Calu3 (cell line): ENCODE data around the gene FIBIN. TPM values are rescaled to one million over a fixed set of nuclear protein-coding genes. Genes with fewer than 3 reads are reported as not detected.
A peak's percentile ranks its signal among the peaks of the same experiment; 100 is the strongest.

Source experiments
- Bru-seq: library from RNA; stranded (reverse); fragments of 400-500 nt; gene quantifications from one replicate; lab custom pipeline; 2021; lab: Mats Ljungman, UMichigan
- BruChase-seq, 2 experiments: library from RNA; stranded (reverse); fragments of 400-500 nt; gene quantifications; one replicate each; lab custom pipeline; 2021; lab: Mats Ljungman, UMichigan
- BruUV-seq: library from RNA; stranded (reverse); fragments of 400-500 nt; replicated peaks from 2 replicates; lab custom pipeline; 2021; lab: Mats Ljungman, UMichigan
- CTCF ChIA-PET: fragments of 300-600 bp; sonication (Branson Sonifier 250); formaldehyde crosslinking; loops from one replicate; lab custom pipeline; 2022; ENCODE audit warnings: antibody characterized with exemption; lab: Charles Lee
- DNase-seq: peaks from one replicate; pipeline ENCODE4 v3.0.0; 2022
- H3K27ac Mint-ChIP-seq: one replicate; pipeline ENCODE4 v1.8.0; 2022; ENCODE audit warnings: mixed read lengths; ENCODE audit not compliant: unreplicated experiment
- H3K27me3 Mint-ChIP-seq: one replicate; pipeline ENCODE4 v1.8.0; 2022; ENCODE audit warnings: mixed read lengths; ENCODE audit not compliant: unreplicated experiment
- H3K36me3 Mint-ChIP-seq: one replicate; pipeline ENCODE4 v1.8.0; 2022; ENCODE audit warnings: mild to moderate bottlenecking, moderate library complexity, mixed read lengths; ENCODE audit not compliant: insufficient read depth, unreplicated experiment
- H3K4me1 Mint-ChIP-seq: one replicate; pipeline ENCODE4 v1.8.0; 2022; ENCODE audit warnings: mild to moderate bottlenecking, low read depth, mixed read lengths; ENCODE audit not compliant: unreplicated experiment
- H3K4me3 Mint-ChIP-seq: one replicate; pipeline ENCODE4 v1.8.0; 2022; ENCODE audit warnings: mild to moderate bottlenecking, low read depth, moderate library complexity, mixed read lengths; ENCODE audit not compliant: unreplicated experiment
- H3K9me3 Mint-ChIP-seq: one replicate; pipeline ENCODE4 v1.8.0; 2022; ENCODE audit warnings: low read depth, mixed read lengths; ENCODE audit not compliant: unreplicated experiment
- CTCF ChIP-seq: fragments of 200-600 bp; IDR thresholded peaks from one replicate; pipeline ENCODE4 v1.8.0; 2022; ENCODE audit warnings: antibody characterized with exemption; ENCODE audit not compliant: unreplicated experiment
- intact Hi-C: fragments of 100-400 bp; cut with micrococcal nuclease; formaldehyde crosslinking; loops from one replicate; pipeline ENCODE4 v1.10.0; 2022; ENCODE audit not compliant: unreplicated experiment
- long read RNA-seq: library from polyadenylated mRNA; stranded (forward); transcript quantifications from one replicate; pipeline ENCODE4 v2.0.0, GENCODE V29; 2022
- total RNA-seq: library from RNA; stranded (reverse); gene quantifications from 2 replicates; pipeline ENCODE4 v1.2.3, GENCODE V29; 2022

Gene FIBIN
- total RNA-seq (not detected in 2 replicates), Bru-seq, nascent RNA (not detected), BruChase-seq, experiment 1, labeled RNA remaining after a 6-hour chase (not detected), BruChase-seq, experiment 2, labeled RNA remaining after a 2-hour chase (not detected)
- long read RNA-seq: 0 reads

GRCh38 chr11:26993965-26994457, at the start of gene FIBIN:
FIBIN (plus strand) TSS chr11:26994112; CDS start chr11:26994527, 415 bp downstream.
- H3K27me3 Mint-ChIP-seq: peaks cover 27% of the 10 kb centered on the region
- no TSS peak for BruUV-seq
- intact Hi-C loops: no loop called here
- H3K4me1 Mint-ChIP-seq: peaks cover 15% of the 10 kb centered on the region
- TF ChIP-seq CTCF: no peak
- no peaks in the 10 kb centered on the region for H3K36me3 Mint-ChIP-seq
- no peak for DNase-seq
- peak within 1 kb of the TSS; percentile 20 for H3K27ac Mint-ChIP-seq
- CTCF ChIA-PET: no interaction called here
- H3K9me3 Mint-ChIP-seq: no peaks in the 10 kb centered on the region
- peak within 1 kb of the TSS; percentile 59 for H3K4me3 Mint-ChIP-seq

- Mint-ChIP-seq H3K27ac (no peak overlapping the region), H3K4me1 (no peaks in the 10 kb centered on the region), H3K4me3 (no peak overlapping the region), H3K27me3 (no peaks in the 10 kb centered on the region), H3K9me3 (peaks cover 4% of the 10 kb centered on the region), H3K36me3 (no peaks in the 10 kb centered on the region)
- intact Hi-C loops: no loop called here
- TF ChIP-seq CTCF: no peak
- CTCF ChIA-PET: interaction anchor here (0.7 kb wide), 1 partner anchor 10 kb away, joined by 3 read pairs; no protein-coding TSS in a partner anchor
- no peak for DNase-seq
- BruUV-seq: no TSS peak
Observed at GRCh38 chr11:26944866-26945664, 48.8 kb upstream of the FIBIN start.

- no peak for TF ChIP-seq CTCF
- intact Hi-C loops: no loop called here
- Mint-ChIP-seq H3K27ac (no peak overlapping the region), H3K36me3 (no peaks in the 10 kb centered on the region), H3K9me3 (peaks cover 4% of the 10 kb centered on the region), H3K4me1 (no peaks in the 10 kb centered on the region), H3K27me3 (no peaks in the 10 kb centered on the region), H3K4me3 (no peak overlapping the region)
- CTCF ChIA-PET: interaction anchor here (1.1 kb wide), 1 partner anchor 183 kb away, joined by 3 read pairs; no protein-coding TSS in a partner anchor
- no TSS peak for BruUV-seq
- DNase-seq: no peak
Observed at GRCh38 chr11:26946257-26946716, 47.6 kb upstream of the FIBIN start.

- no peaks in the 10 kb centered on the region for H3K9me3 Mint-ChIP-seq
- BruUV-seq: no TSS peak
- CTCF ChIA-PET: interaction anchor here (1.1 kb wide), 1 partner anchor 182 kb away, joined by 3 read pairs; no protein-coding TSS in a partner anchor
- no peaks in the 10 kb centered on the region for H3K36me3 Mint-ChIP-seq
- no peak for TF ChIP-seq CTCF
- intact Hi-C loops: no loop called here
- H3K4me3 Mint-ChIP-seq: no peak overlapping the region
- DNase-seq: no peak
- H3K27ac Mint-ChIP-seq: no peak overlapping the region
- H3K27me3 Mint-ChIP-seq: no peaks in the 10 kb centered on the region
- no peaks in the 10 kb centered on the region for H3K4me1 Mint-ChIP-seq
Observed at GRCh38 chr11:26947379-26947844, 46.5 kb upstream of the FIBIN start.
